GM23338 (cell line): ENCODE measurements around the gene HEXD. TPM values are rescaled to one million over a fixed set of nuclear protein-coding genes. Genes with fewer than 3 reads are reported as not detected.

ENCODE experiments used
- ATAC-seq: fragments of 200-7000 bp; cut with Tn5 transposase; 3 replicates; pipeline ENCODE4 v1.9.1; 2020
- DNase-seq: peaks from one replicate; pipeline ENCODE4 v3.0.0-alpha.2; 2015; ENCODE audit warnings: low spot score
- H2AFZ ChIP-seq: fragments of 200-600 bp; sonication (generic); 2 replicates; pipeline ENCODE4 v1.8.0; 2016; ENCODE audit warnings: antibody characterized with exemption, mild to moderate bottlenecking, moderate library complexity
- H3F3A ChIP-seq: fragments of 200-600 bp; sonication (generic); replicated peaks from 2 replicates; pipeline ENCODE4 v1.8.0; 2017; ENCODE audit warnings: antibody characterized with exemption, mixed run types, low read depth
- H3K27ac ChIP-seq: fragments of 200-600 bp; sonication (generic); 2 replicates; pipeline ENCODE4 v1.6.1; 2016; ENCODE audit warnings: low read depth
- H3K27me3 ChIP-seq: fragments of 200-600 bp; sonication (generic); 2 replicates; pipeline ENCODE4 v1.8.0; 2016; ENCODE audit warnings: mild to moderate bottlenecking, mixed run types, moderate library complexity; ENCODE audit not compliant: insufficient read depth
- H3K36me3 ChIP-seq: fragments of 200-600 bp; sonication (generic); 2 replicates; pipeline ENCODE4 v1.8.0; 2016; ENCODE audit warnings: mild to moderate bottlenecking; ENCODE audit not compliant: insufficient read depth
- H3K4me1 ChIP-seq: fragments of 200-600 bp; sonication (generic); 2 replicates; pipeline ENCODE4 v1.8.0; 2016; ENCODE audit warnings: mild to moderate bottlenecking, moderate library complexity; ENCODE audit not compliant: insufficient read depth
- H3K4me2 ChIP-seq: fragments of 200-600 bp; sonication (generic); 2 replicates; pipeline ENCODE4 v1.7.1; 2017; ENCODE audit warnings: mixed run types
- H3K4me3 ChIP-seq: fragments of 200-600 bp; sonication (generic); 2 replicates; pipeline ENCODE4 v1.6.1; 2016; ENCODE audit warnings: mixed run types
- H3K79me2 ChIP-seq: fragments of 200-600 bp; sonication (generic); replicated peaks from 2 replicates; pipeline ENCODE4 v1.8.0; 2017; ENCODE audit warnings: mild to moderate bottlenecking; ENCODE audit not compliant: insufficient read depth
- H3K9me2 ChIP-seq: fragments of 200-600 bp; sonication (generic); 2 replicates; pipeline ENCODE4 v1.8.0; 2017; ENCODE audit not compliant: insufficient read depth
- H4K20me1 ChIP-seq: fragments of 200-600 bp; sonication (generic); replicated peaks from 2 replicates; pipeline ENCODE4 v1.8.0; 2017; ENCODE audit warnings: mild to moderate bottlenecking; ENCODE audit not compliant: insufficient read depth
- H3K27ac Mint-ChIP-seq: 2 replicates; pipeline ENCODE4 v1.8.0; 2020; ENCODE audit warnings: inconsistent platforms, mild to moderate bottlenecking, moderate library complexity, mixed read lengths
- H3K27me3 Mint-ChIP-seq: 3 replicates; pipeline ENCODE4 v1.8.0; 2022; ENCODE audit warnings: low read depth, mild to moderate bottlenecking, moderate library complexity, mixed read lengths, inconsistent platforms; ENCODE audit not compliant: insufficient read depth, poor library complexity
- H3K36me3 Mint-ChIP-seq: 3 replicates; pipeline ENCODE4 v1.8.0; 2021; ENCODE audit warnings: low read depth, mild to moderate bottlenecking, inconsistent platforms, moderate library complexity, mixed read lengths
- H3K4me1 Mint-ChIP-seq: 3 replicates; pipeline ENCODE4 v1.8.0; 2020; ENCODE audit warnings: mild to moderate bottlenecking, inconsistent platforms, mixed read lengths
- H3K4me3 Mint-ChIP-seq: 3 replicates; pipeline ENCODE4 v1.8.0; 2021; ENCODE audit warnings: moderate library complexity, mild to moderate bottlenecking, inconsistent platforms, mixed read lengths
- H3K9me3 Mint-ChIP-seq: 3 replicates; pipeline ENCODE4 v1.8.0; 2020; ENCODE audit warnings: moderate library complexity, mild to moderate bottlenecking, inconsistent platforms, mixed read lengths
- CREB1 ChIP-seq: fragments of 250-450 bp; sonication (Bioruptor Pico); IDR thresholded peaks from 2 replicates; pipeline ENCODE4 v1.5.0; 2020; ENCODE audit warnings: low read depth, mild to moderate bottlenecking, moderate library complexity
- CTCF ChIP-seq, 2 experiments: fragments of 200-600 bp in 1 of 2; sonication (generic) in 1 of 2; conservative IDR thresholded peaks; 2 replicates each; pipeline versions ENCODE4 v1.5.1 to v1.6.1; 2016 to 2017; ENCODE audit warnings: antibody characterized with exemption in 2 of 2, low read depth in 2 of 2, mild to moderate bottlenecking in 2 of 2, moderate library complexity in 1 of 2
- ETS1 ChIP-seq: IDR thresholded peaks from 2 replicates; pipeline ENCODE4 v1.6.1; 2016; ENCODE audit warnings: antibody characterized with exemption
- EZH2 ChIP-seq: fragments of 200-600 bp; sonication (generic); IDR thresholded peaks from one replicate; pipeline ENCODE4 v1.8.0; 2017; ENCODE audit warnings: antibody characterized with exemption, mild to moderate bottlenecking, low read depth; ENCODE audit not compliant: unreplicated experiment
- EZH2phosphoT487 ChIP-seq: fragments of 200-600 bp; sonication (generic); IDR thresholded peaks from one replicate; pipeline ENCODE4 v1.8.1; 2018; ENCODE audit warnings: antibody characterized with exemption; ENCODE audit not compliant: unreplicated experiment
- JUNB ChIP-seq: IDR thresholded peaks from one replicate; pipeline ENCODE4 v1.6.1; 2016; ENCODE audit warnings: antibody characterized with exemption; ENCODE audit not compliant: unreplicated experiment
- POLR2AphosphoS5 ChIP-seq: IDR thresholded peaks from 2 replicates; pipeline ENCODE4 v1.6.1; 2016; ENCODE audit warnings: antibody characterized with exemption, low read depth
- REST ChIP-seq: IDR thresholded peaks from one replicate; pipeline ENCODE4 v1.6.1; 2018; ENCODE audit warnings: antibody characterized with exemption; ENCODE audit not compliant: unreplicated experiment
- STAT1 ChIP-seq: IDR thresholded peaks from one replicate; pipeline ENCODE4 v1.6.1; 2016; ENCODE audit warnings: antibody characterized with exemption; ENCODE audit not compliant: unreplicated experiment
- ZNF114 ChIP-seq: fragments of 250-450 bp; sonication (Bioruptor Pico); IDR thresholded peaks from 2 replicates; pipeline ENCODE4 v1.5.0; 2020; ENCODE audit warnings: mild to moderate bottlenecking, moderate library complexity
- ZNF331 ChIP-seq: fragments of 250-450 bp; sonication (Bioruptor Pico); IDR thresholded peaks from 2 replicates; pipeline ENCODE4 v1.5.0; 2020; ENCODE audit warnings: low read depth, mild to moderate bottlenecking, moderate library complexity
- polyA plus RNA-seq: library from polyadenylated mRNA; unstranded; fragments of >200 nt; fragmentation: Nextera tagmentation; extraction: Ambion mirVana; gene quantifications from 2 replicates; pipeline ENCODE4 v1.2.1, GENCODE V29; 2016
- total RNA-seq: library from RNA; depleted of rRNA; stranded (reverse); fragments of >200 nt; shearing (Covaris generic); gene quantifications from 2 replicates; pipeline ENCODE4 v1.2.3, GENCODE V29; 2014
- TF ChIP-seq, protein P1 (sequence below): fragments of 250-450 bp; sonication (Bioruptor Pico); IDR thresholded peaks from 2 replicates; pipeline ENCODE4 v1.5.0; 2020; ENCODE audit warnings: mild to moderate bottlenecking, moderate library complexity

HEXD gene
- total and polyA plus RNA-seq, 2 experiments from 2014 or later, result 11.9 to 31.1 TPM

GRCh38 chr17:82396601-82397435, 21.3 kb upstream of the HEXD start:
- H4K20me1 ChIP-seq, result no peaks in the 10 kb centered on the region; the same call in 1 of the 2 replicates
- no peak overlapping the region for H3K4me2 ChIP-seq
- H3K27ac Mint-ChIP-seq, result no peak overlapping the region
- no peak for TF ChIP-seq ZNF114 (CRISPR knock-in tag)
- no peak for TF ChIP-seq CTCF (conservative IDR thresholded peaks at IDR 0.05; ENCODE audit: low read depth in 2 of 2)
- no peak for TF ChIP-seq EZH2
- no peak for TF ChIP-seq STAT1
- no peak for TF ChIP-seq JUNB
- no peak for TF ChIP-seq ZNF331
- no peak for TF ChIP-seq POLR2AphosphoS5
- TF ChIP-seq ETS1, result no peak
- TF ChIP-seq CREB1 (CRISPR knock-in tag), result no peak
- TF ChIP-seq REST, result no peak
- no peak for TF ChIP-seq EZH2phosphoT487
- TF ChIP-seq, protein P1, sequence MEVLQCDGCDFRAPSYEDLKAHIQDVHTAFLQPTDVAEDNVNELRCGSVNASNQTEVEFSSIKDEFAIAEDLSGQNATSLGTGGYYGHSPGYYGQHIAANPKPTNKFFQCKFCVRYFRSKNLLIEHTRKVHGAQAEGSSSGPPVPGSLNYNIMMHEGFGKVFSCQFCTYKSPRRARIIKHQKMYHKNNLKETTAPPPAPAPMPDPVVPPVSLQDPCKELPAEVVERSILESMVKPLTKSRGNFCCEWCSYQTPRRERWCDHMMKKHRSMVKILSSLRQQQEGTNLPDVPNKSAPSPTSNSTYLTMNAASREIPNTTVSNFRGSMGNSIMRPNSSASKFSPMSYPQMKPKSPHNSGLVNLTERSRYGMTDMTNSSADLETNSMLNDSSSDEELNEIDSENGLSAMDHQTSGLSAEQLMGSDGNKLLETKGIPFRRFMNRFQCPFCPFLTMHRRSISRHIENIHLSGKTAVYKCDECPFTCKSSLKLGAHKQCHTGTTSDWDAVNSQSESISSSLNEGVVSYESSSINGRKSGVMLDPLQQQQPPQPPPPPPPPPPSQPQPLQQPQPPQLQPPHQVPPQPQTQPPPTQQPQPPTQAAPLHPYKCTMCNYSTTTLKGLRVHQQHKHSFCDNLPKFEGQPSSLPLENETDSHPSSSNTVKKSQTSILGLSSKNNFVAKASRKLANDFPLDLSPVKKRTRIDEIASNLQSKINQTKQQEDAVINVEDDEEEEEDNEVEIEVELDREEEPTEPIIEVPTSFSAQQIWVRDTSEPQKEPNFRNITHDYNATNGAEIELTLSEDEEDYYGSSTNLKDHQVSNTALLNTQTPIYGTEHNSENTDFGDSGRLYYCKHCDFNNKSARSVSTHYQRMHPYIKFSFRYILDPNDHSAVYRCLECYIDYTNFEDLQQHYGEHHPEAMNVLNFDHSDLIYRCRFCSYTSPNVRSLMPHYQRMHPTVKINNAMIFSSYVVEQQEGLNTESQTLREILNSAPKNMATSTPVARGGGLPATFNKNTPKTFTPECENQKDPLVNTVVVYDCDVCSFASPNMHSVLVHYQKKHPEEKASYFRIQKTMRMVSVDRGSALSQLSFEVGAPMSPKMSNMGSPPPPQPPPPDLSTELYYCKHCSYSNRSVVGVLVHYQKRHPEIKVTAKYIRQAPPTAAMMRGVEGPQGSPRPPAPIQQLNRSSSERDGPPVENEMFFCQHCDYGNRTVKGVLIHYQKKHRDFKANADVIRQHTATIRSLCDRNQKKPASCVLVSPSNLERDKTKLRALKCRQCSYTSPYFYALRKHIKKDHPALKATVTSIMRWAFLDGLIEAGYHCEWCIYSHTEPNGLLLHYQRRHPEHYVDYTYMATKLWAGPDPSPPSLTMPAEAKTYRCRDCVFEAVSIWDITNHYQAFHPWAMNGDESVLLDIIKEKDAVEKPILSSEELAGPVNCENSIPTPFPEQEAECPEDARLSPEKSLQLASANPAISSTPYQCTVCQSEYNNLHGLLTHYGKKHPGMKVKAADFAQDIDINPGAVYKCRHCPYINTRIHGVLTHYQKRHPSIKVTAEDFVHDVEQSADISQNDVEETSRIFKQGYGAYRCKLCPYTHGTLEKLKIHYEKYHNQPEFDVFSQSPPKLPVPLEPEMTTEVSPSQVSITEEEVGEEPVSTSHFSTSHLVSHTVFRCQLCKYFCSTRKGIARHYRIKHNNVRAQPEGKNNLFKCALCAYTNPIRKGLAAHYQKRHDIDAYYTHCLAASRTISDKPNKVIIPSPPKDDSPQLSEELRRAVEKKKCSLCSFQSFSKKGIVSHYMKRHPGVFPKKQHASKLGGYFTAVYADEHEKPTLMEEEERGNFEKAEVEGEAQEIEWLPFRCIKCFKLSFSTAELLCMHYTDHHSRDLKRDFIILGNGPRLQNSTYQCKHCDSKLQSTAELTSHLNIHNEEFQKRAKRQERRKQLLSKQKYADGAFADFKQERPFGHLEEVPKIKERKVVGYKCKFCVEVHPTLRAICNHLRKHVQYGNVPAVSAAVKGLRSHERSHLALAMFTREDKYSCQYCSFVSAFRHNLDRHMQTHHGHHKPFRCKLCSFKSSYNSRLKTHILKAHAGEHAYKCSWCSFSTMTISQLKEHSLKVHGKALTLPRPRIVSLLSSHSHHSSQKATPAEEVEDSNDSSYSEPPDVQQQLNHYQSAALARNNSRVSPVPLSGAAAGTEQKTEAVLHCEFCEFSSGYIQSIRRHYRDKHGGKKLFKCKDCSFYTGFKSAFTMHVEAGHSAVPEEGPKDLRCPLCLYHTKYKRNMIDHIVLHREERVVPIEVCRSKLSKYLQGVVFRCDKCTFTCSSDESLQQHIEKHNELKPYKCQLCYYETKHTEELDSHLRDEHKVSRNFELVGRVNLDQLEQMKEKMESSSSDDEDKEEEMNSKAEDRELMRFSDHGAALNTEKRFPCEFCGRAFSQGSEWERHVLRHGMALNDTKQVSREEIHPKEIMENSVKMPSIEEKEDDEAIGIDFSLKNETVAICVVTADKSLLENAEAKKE (CRISPR knock-in tag), result no peak
- H3K4me3 ChIP-seq, result no peak overlapping the region
- no peak overlapping the region for H3K4me3 Mint-ChIP-seq
- 0 out of 2 replicates have a peak, but pooled peaks cover 2% of the 10 kb centered on the region for H3F3A ChIP-seq
- H3K79me2 ChIP-seq, result no peaks in the 10 kb centered on the region
- no peaks in the 10 kb centered on the region for H3K27me3 ChIP-seq
- no peaks in the 10 kb centered on the region for H3K4me1 ChIP-seq
- no peak for ATAC-seq
- no peaks in the 10 kb centered on the region for H3K36me3 ChIP-seq
- H3K27ac ChIP-seq, result no peak overlapping the region
- no peak overlapping the region for H2AFZ ChIP-seq
- H3K36me3 Mint-ChIP-seq, result peaks cover 2% of the 10 kb centered on the region; the same call in 2 of the 3 replicates
- DNase-seq, result no peak
- H3K9me3 Mint-ChIP-seq, result no peaks in the 10 kb centered on the region
- H3K4me1 Mint-ChIP-seq, result no peaks in the 10 kb centered on the region
- no peaks in the 10 kb centered on the region for H3K9me2 ChIP-seq
- peaks cover 11% of the 10 kb centered on the region for H3K27me3 Mint-ChIP-seq
